GM18526 (cell line): ENCODE data around the gene AKT1S1.

Source experiments
- POLR2A ChIP-seq: IDR thresholded peaks from 3 replicates; pipeline ENCODE4 v1.6.1; 2011; ENCODE audit not compliant: insufficient read length; ENCODE audit errors: extremely low read depth

The AKT1S1 gene

GRCh38 chr19:49879243-49879963 lies 2.2 kb upstream of the AKT1S1 start:
- TF ChIP-seq POLR2A, result no peak

- no peak for TF ChIP-seq POLR2A
These were observed 1.6 kb upstream of the AKT1S1 start for GRCh38 chr19:49878744-49879070.

- peak; percentile 0 for TF ChIP-seq POLR2A
These were observed 956 bp upstream of the AKT1S1 start for GRCh38 chr19:49877879-49878743.

- peak; percentile 33 for TF ChIP-seq POLR2A
These were observed 634 bp downstream of the AKT1S1 start for GRCh38 chr19:49876422-49877019.

- peak; percentile 24 for TF ChIP-seq POLR2A
These were observed 1.2 kb downstream of the AKT1S1 start for GRCh38 chr19:49875857-49876421.

- TF ChIP-seq POLR2A, result no peak
These were observed 2.0 kb downstream of the AKT1S1 start for GRCh38 chr19:49875177-49875576.

- TF ChIP-seq POLR2A, result no peak
These were observed 2.5 kb downstream of the AKT1S1 start for GRCh38 chr19:49874503-49875157.

GRCh38 chr19:49873834-49874233 lies 3.3 kb downstream of the AKT1S1 start:
- TF ChIP-seq POLR2A, result no peak

- no peak for TF ChIP-seq POLR2A
These were observed 4.0 kb downstream of the AKT1S1 start for GRCh38 chr19:49873129-49873521.

- TF ChIP-seq POLR2A, result no peak
These were observed 4.7 kb downstream of the AKT1S1 start for GRCh38 chr19:49872245-49873128.

GRCh38 chr19:49871349-49871985 lies 5.7 kb downstream of the AKT1S1 start:
- TF ChIP-seq POLR2A, result no peak

GRCh38 chr19:49870309-49870901 lies 6.8 kb downstream of the AKT1S1 start:
- TF ChIP-seq POLR2A, result no peak

- peak; percentile 60 for TF ChIP-seq POLR2A
These were observed 7.5 kb downstream of the AKT1S1 start for GRCh38 chr19:49869484-49870308.

- peak; percentile 2 for TF ChIP-seq POLR2A
These were observed 8.1 kb downstream of the AKT1S1 start for GRCh38 chr19:49869009-49869483.
